SK-N-MC (cell line): Measurements from ENCODE around the gene VPS54.

Experiments
- EZH2 ChIP-seq: fragments of 200-600 bp; sonication (generic); IDR thresholded peaks from one replicate; pipeline ENCODE4 v1.6.1; 2017; ENCODE audit warnings: antibody characterized with exemption
- FOXP2 ChIP-seq: optimal IDR thresholded peaks from 2 replicates; pipeline ENCODE3; 2011; ENCODE audit warnings: mild to moderate bottlenecking, moderate library complexity; ENCODE audit not compliant: insufficient read depth; ENCODE audit errors: extremely low read length, control extremely low read depth
- POLR2AphosphoS5 ChIP-seq: IDR thresholded peaks from 2 replicates; pipeline ENCODE4 v1.6.1; 2012; ENCODE audit warnings: mild to moderate bottlenecking, low read depth, low read length, borderline replicate concordance

DNA sequence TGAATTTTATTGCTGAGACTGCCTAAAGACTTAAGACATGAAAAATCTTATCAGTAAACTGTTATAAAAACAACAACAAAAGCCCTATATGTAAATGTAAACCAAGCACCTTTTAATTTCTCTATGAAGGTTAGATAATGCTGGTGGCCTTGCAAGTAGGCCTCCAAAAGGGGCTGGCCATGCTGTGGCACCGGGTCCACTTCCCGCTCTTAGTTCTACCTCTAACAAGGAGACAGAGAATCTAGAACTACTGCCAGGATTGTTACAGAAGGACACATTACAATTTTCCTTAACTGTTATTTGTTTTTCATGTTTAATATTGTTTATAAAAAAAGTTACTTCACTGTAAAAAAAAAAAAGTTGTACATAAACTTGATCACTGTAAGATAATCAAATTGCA, 128.6 kb downstream of the VPS54 start:
- TF ChIP-seq EZH2 = no peak
- TF ChIP-seq POLR2AphosphoS5 = no peak
- no peak for TF ChIP-seq FOXP2
